Aorta (tissue), 5 donors: Measurements from ENCODE around the gene ZNF207. TPM values are rescaled to one million over a fixed set of nuclear protein-coding genes. Genes with fewer than 3 reads are reported as not detected.

Source experiments
- ATAC-seq: fragments of 200-7000 bp; cut with Tn5 transposase; one replicate; pipeline ENCODE4 v1.9.1; 2022; ENCODE audit warnings: moderate library complexity; ENCODE audit not compliant: low FRiP score
- DNase-seq, 2 donors: peaks; one replicate each; pipeline ENCODE4 v3.0.0-alpha.2; 2020
- H3K27ac ChIP-seq, 2 donors: one replicate each; pipeline ENCODE4 v1.5.1; 2013; ENCODE audit warnings: low read length in 2 of 2, mild to moderate bottlenecking in 2 of 2, moderate library complexity in 2 of 2, control low read depth in 1 of 2, inconsistent platforms in 1 of 2, low read depth in 1 of 2
- H3K27me3 ChIP-seq, 2 donors: one replicate each; pipeline ENCODE4 v1.6.1; 2013; ENCODE audit warnings: control low read depth in 1 of 2, low read length in 1 of 2, mild to moderate bottlenecking in 1 of 2, moderate library complexity in 1 of 2; ENCODE audit not compliant: insufficient read depth in 2 of 2, control insufficient read depth in 1 of 2
- H3K36me3 ChIP-seq, 2 donors: one replicate each; pipeline ENCODE4 v1.6.1; 2013; ENCODE audit warnings: control low read depth in 1 of 2, low read length in 1 of 2, mild to moderate bottlenecking in 1 of 2; ENCODE audit not compliant: insufficient read depth in 2 of 2, control insufficient read depth in 1 of 2
- H3K4me1 ChIP-seq, 2 donors: one replicate each; pipeline ENCODE4 v1.6.1; 2013; ENCODE audit warnings: low read length in 2 of 2, control low read depth in 1 of 2, mild to moderate bottlenecking in 1 of 2, moderate library complexity in 1 of 2; ENCODE audit not compliant: insufficient read depth in 2 of 2, control insufficient read depth in 1 of 2
- H3K4me3 ChIP-seq, 2 donors: one replicate each; pipeline ENCODE4 v1.5.1; 2013; ENCODE audit warnings: low read length in 2 of 2, control low read depth in 1 of 2, mild to moderate bottlenecking in 1 of 2
- H3K9me3 ChIP-seq: one replicate; pipeline ENCODE4 v1.6.1; 2013; ENCODE audit warnings: mild to moderate bottlenecking, low read length; ENCODE audit not compliant: control insufficient read depth
- WGBS, 2 donors: extraction: QIAGEN DNeasy Blood & Tissue Kit; methylation state at CpG; one replicate each; pipeline ENCODE4 v1.1.7; 2013; 5-methylcytosine and 5-hydroxymethylcytosine counted together
- intact Hi-C, 2 donors: fragments of 100-400 bp; cut with DNase I; formaldehyde crosslinking; loops; one replicate each; pipeline versions ENCODE4 v1.14.2 to v1.15.0; 2022
- polyA plus RNA-seq, 2 donors: library from polyadenylated mRNA; stranded (reverse); fragments of 200-250 nt; gene quantifications; one replicate each; pipeline ENCODE4 v1.2.3, GENCODE V29; 2013
- total RNA-seq, 2 donors: library from RNA; stranded (reverse); fragmentation: NEBNext Ultra II Directional; extraction: Animal tissue kit (Norgen Biotek cat#: 25700); gene quantifications; one replicate each; pipeline ENCODE4 v1.2.1, GENCODE V29; 2021
- donor health status: healthy with polysubstance abuse.
- donor health status: Bipolar disorder and iron deficiency.
- donor health status: DM: no; HTN: no; CAD: no.
- donor health status: DM: no; HTN: no; CAD: no.
- donor health status: DM: yes; HTN: yes; CAD: no.

Gene ZNF207
- total and polyA plus RNA-seq, 4 donors, result 39.7 to 188 (median 125) TPM

GRCh38 chr17:32356750-32357149, 6.8 kb downstream of the ZNF207 start:
- Histone ChIP-seq H3K9me3 (no peaks in the 10 kb centered on the region), H3K27me3 (no peaks in the 10 kb centered on the region), H3K4me3 (no peak overlapping the region), H3K27ac (no peak overlapping the region), H3K36me3 (peaks cover 1 to 3% of the 10 kb centered on the region in 2 donors), H3K4me1 (peaks cover 4 to 5% of the 10 kb centered on the region in 2 donors)
- DNase-seq, result no peak
- intact Hi-C loops, result no loop called here
- 89 to 92% methylated on average over 5 of the region's 5 CpGs for WGBS, 2 donors
- ATAC-seq, result no peak

DNA sequence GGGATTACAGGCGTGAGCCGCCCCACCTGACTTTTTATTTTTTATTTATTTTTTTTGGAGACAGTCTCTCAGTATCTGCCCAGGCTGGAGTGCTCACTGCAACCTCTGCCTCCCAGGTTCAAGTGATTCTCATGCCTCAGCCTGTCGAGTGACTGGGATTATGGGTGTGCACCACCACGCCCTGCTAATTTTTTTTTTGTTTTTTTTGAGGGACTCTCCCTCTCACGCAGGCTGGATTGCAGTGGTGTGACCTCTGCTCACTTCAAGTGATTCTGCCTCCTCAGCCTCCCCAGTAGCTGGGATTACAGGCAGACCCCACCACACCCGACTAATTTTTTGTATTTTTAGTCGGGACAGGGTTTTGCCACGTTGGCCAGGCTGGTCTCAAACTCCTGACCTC, 7.7 kb downstream of the ZNF207 start:
- Histone ChIP-seq H3K27ac (no peak overlapping the region), H3K4me1 (peaks cover 4 to 5% of the 10 kb centered on the region in 2 donors), H3K9me3 (no peaks in the 10 kb centered on the region), H3K36me3 (peaks cover 3 to 4% of the 10 kb centered on the region in 2 donors), H3K4me3 (no peak overlapping the region), H3K27me3 (no peaks in the 10 kb centered on the region)
- 85 to 89% methylated on average over 8 of the region's 8 CpGs for WGBS, 2 donors
- intact Hi-C loops, result no loop called here
- DNase-seq (no peak), ATAC-seq (no peak)

GRCh38 chr17:32361270-32361669, 11.3 kb downstream of the ZNF207 start:
- H3K27me3 ChIP-seq, result no peaks in the 10 kb centered on the region
- peaks cover 3 to 6% of the 10 kb centered on the region in 2 donors for H3K36me3 ChIP-seq
- WGBS, 2 donors, result 91 to 94% methylated on average over 1 of the region's 1 CpG
- H3K9me3 ChIP-seq, result no peaks in the 10 kb centered on the region
- H3K4me3 ChIP-seq, result no peak overlapping the region
- intact Hi-C loops, result no loop called here
- ATAC-seq, result no peak
- no peak overlapping the region for H3K27ac ChIP-seq
- no peak for DNase-seq
- H3K4me1 ChIP-seq, result no peaks in the 10 kb centered on the region

- no peaks in the 10 kb centered on the region for H3K4me1 ChIP-seq
- H3K4me3 ChIP-seq, result no peak overlapping the region
- no peaks in the 10 kb centered on the region for H3K9me3 ChIP-seq
- no peak for ATAC-seq
- intact Hi-C loops, result no loop called here
- H3K27me3 ChIP-seq, result no peaks in the 10 kb centered on the region
- peaks cover 5 to 12% of the 10 kb centered on the region in 2 donors for H3K36me3 ChIP-seq
- no peak for DNase-seq
- WGBS, 2 donors, result 74 to 82% methylated on average over 1 of the region's 1 CpG
- no peak overlapping the region for H3K27ac ChIP-seq
Observed at GRCh38 chr17:32370426-32370825, 20.5 kb downstream of the ZNF207 start.

DNA sequence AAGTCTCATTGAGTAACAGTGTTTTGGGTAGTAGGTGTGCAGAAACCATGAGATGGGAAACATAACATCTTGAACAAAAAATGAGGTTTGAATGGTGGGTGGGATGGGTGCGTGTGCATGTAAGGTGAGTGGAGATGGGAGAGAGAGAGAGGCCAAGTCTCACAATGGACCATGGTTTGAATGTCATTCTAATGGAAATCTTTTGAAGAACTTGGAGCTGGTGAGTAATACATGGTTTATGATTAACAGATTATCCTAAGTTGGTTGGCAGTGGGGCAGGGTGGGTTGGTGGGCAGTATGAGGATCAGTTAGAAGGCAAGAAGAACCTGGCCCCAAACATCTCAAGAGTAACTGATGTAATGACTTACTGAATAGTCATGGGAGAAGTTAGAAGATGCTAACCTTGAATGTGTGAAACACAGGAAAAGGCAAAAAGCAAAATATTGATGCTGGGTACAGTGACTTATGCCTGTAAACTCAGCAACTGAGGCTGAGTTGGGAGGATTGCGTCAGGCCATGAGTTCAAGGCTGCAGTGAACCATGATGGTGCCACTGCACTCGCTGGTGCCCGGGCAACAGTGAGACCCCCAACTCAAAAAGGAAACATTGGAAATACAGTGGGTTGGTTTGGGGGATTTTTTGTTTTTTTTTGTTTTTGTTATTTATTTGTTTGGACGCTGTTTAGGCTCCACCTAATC, 32.7 kb downstream of the ZNF207 start:
- intact Hi-C loops, result no loop called here
- ATAC-seq, result no peak
- Histone ChIP-seq H3K4me1 (no peaks in the 10 kb centered on the region), H3K27ac (no peak overlapping the region), H3K27me3 (no peaks in the 10 kb centered on the region), H3K9me3 (no peaks in the 10 kb centered on the region), H3K4me3 (no peak overlapping the region), H3K36me3 (peaks cover 0 to 2% of the 10 kb centered on the region in 2 donors)
- DNase-seq, result no peak
- WGBS, 2 donors, result 93 to 97% methylated on average over 5 of the region's 5 CpGs

- H3K9me3 ChIP-seq, result no peaks in the 10 kb centered on the region
- H3K27me3 ChIP-seq, result no peaks in the 10 kb centered on the region
- H3K36me3 ChIP-seq, result no peaks in the 10 kb centered on the region
- DNase-seq (no peak), ATAC-seq (no peak)
- no peak overlapping the region for H3K27ac ChIP-seq
- H3K4me1 ChIP-seq, result no peaks in the 10 kb centered on the region
- intact Hi-C loops, result no loop called here
- no peak overlapping the region for H3K4me3 ChIP-seq
- WGBS, 2 donors, result 92 to 93% methylated on average over 1 of the region's 1 CpG
Observed at GRCh38 chr17:32383926-32384434, 34.0 kb downstream of the ZNF207 start.

DNA sequence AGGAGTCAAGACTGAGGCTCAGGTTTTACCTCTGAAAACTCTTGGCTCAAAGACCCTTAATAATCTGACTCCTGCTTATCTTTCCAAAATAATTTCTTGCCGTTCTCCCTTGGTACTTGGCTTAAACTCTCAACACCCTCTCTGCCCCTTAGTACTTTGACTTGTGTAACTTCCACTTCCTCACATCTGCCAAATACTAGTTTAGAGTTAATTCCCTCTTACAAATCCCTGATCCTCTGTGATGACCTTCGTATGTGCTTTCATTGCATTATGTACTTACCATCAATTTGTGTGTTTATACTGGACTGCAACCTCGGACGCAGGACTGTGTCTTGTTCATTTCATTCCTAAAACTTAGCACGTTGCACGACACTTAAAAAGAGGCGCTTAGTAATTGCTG, 35.2 kb downstream of the ZNF207 start:
- no peak for ATAC-seq
- intact Hi-C loops, result no loop called here
- Histone ChIP-seq H3K27ac (no peak overlapping the region), H3K4me1 (no peaks in the 10 kb centered on the region), H3K27me3 (no peaks in the 10 kb centered on the region), H3K36me3 (no peaks in the 10 kb centered on the region), H3K9me3 (no peaks in the 10 kb centered on the region), H3K4me3 (no peak overlapping the region)
- WGBS, 2 donors, result 66% methylated on average over 7 of the region's 7 CpGs
- DNase-seq, result no peak

DNA sequence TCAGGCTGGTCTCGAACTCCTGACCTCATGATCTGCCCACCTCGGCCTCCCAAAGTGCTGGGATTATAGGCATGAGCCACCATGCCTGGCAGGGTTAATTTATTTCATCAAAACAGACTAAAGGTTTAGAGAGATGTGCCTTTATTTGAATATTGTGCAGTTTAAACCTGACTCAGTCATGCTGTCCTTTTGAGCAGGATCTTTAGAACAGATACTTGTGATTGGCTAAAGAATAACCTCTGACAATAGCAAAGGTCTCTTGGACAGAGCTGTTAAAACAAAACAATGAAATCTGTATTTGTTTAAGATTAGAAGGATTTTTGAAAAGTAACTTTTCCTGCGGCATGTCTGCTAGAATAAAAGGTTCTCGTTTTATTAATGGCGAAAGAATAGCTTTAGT, 36.0 kb downstream of the ZNF207 start:
- Histone ChIP-seq H3K27ac (no peak overlapping the region), H3K27me3 (no peaks in the 10 kb centered on the region), H3K36me3 (no peaks in the 10 kb centered on the region), H3K4me3 (no peak overlapping the region), H3K9me3 (no peaks in the 10 kb centered on the region), H3K4me1 (no peaks in the 10 kb centered on the region)
- WGBS, 2 donors, result 63 to 65% methylated on average over 5 of the region's 5 CpGs
- no peak for ATAC-seq
- intact Hi-C loops, result no loop called here
- no peak for DNase-seq

DNA sequence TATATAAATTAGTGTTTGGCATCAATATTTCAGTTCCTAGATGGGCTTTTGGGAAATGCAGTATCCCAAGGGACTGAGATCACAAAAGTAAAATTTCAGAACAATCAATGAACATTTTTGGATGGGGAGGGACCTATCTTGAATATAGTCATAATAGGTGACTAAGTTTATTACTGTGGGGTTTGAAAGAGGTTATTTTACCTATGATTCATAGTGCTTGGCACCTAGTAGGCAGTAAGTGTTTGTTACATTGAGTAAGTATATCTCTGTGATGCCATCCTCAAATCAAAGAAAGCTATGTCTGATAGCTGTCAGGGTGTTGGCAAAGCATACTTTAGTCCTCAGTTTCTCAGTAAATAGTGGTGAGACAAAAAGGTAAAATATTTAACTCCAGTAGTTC, 36.9 kb downstream of the ZNF207 start:
- no peaks in the 10 kb centered on the region for H3K36me3 ChIP-seq
- intact Hi-C loops, result no loop called here
- ATAC-seq, result no peak
- no peak overlapping the region for H3K27ac ChIP-seq
- DNase-seq, result no peak
- no peaks in the 10 kb centered on the region for H3K9me3 ChIP-seq
- no peak overlapping the region for H3K4me3 ChIP-seq
- no peaks in the 10 kb centered on the region for H3K4me1 ChIP-seq
- no peaks in the 10 kb centered on the region for H3K27me3 ChIP-seq
